Measurements from ENCODE around the gene POLR2F.
"Not testable (repeated sequence)": the region's sequence is repeated elsewhere in the genome, so short reads cannot be mapped to it uniquely, and the experiment has no call there.

- not testable (repeated sequence) for TF ChIP-seq CTCF, POLR2A (IDR thresholded peaks at IDR 0.05)
Observed at GRCh38 chr22:37947142-37947795, 6.2 kb upstream of the POLR2F start.
